GM11168 (cell line): Measurements from ENCODE around the gene NXN.
"Not testable (repeated sequence)": the region's sequence is repeated elsewhere in the genome, so short reads cannot be mapped to it uniquely, and the experiment has no call there.

Source experiments
- in situ Hi-C: fragments of 300-500 bp; cut with MboI; formaldehyde crosslinking; loops from one replicate; pipeline ENCODE4 v1.12.0; 2022; ENCODE audit warnings: low sequenced_read_pairs; ENCODE audit not compliant: unreplicated experiment

The NXN gene

DNA sequence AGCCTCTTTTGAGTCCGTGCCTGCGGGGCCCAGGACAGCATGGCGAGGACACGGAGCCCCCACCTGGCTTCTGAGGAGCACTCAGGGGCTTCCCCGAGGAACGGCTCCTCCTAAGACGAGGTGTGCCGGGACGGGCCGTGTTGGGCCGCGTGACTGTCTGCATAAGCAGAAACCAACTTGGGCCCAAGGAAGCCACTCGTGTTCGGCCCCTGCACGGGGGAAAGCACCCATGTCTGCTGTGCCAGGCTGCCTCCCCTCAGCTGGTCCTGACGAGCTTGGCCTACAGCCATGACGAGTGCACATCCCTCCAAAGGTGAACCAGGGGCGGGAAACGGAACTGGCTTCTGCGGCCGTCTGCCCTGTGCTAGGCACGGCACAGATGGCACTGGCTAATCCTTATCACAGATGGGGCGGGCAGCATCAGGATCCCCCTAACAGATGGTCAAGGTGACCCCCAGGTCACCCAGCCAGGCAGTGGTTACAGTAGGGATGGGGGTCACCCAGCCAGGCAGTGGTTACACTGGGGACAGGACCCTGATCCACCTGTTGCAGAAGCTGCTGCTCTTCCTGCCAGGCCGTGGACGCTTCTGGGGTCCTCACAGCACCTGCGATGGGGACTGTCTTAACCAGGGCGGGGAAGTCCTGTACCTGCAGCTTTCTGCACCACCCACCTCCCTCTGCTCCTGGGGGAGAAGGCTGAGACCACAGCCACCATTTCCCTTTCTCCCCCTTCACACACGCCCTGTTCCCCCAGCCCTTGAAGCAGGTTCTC lies 171.9 kb downstream of the NXN start:
- in situ Hi-C loops = no loop called here

GRCh38 chr17:806781-807522 lies 172.6 kb downstream of the NXN start:
- in situ Hi-C loops = no loop called here

GRCh38 chr17:806346-806745 lies 173.2 kb downstream of the NXN start:
- in situ Hi-C loops = no loop called here

- in situ Hi-C loops = not testable (repeated sequence)
Measured at GRCh38 chr17:805886-806285, 173.7 kb downstream of the NXN start.

GRCh38 chr17:804541-805435 lies 174.8 kb downstream of the NXN start:
- in situ Hi-C loops = no loop called here

DNA sequence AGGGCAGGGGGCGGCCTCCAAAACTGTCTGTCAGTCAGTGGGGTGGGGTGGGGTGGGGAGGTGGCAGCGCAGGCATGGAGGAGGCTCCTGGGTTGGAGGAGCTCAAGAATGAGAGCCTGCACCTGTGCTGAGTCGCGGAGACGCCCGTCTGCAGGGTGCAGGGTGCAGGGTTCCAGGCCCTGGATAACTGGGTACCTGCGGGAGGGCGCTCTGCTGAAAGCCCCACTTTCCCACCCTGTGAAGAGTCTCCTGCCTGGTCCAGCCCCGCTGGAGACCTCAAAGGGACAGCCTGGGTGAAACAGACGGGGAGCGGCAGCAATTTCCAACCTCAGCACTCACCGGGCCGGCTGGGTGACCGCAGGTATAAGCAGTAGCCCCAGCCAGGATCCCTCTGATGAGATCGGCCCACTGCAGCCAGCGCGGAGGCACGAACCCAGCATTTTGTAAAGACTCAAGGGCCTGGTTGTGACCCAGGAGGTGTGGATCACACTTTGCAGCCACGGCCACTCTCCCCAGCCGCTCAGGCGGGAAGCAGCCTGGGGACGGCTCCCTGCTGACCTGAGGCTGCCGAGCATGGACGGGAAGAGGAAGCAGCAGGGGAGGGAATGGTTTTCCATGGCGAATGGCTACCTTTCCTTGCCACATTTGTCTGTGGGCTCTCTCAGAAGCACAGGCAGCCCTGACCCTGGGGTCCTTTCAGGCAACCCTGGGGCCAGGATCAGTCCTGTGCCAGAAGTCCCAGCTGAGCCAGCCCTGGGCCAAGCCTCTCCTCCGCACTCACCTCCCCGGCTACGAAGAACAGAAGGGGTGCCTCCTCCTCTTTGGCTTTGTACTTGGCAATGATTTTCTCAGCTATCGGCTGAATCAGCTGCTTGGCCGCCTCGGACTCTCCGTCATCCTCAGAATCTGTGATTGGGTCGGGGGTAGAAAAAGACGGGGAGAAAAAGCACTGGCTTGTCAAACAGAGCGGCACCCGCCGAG lies 176.4 kb downstream of the NXN start:
- in situ Hi-C loops = no loop called here

DNA sequence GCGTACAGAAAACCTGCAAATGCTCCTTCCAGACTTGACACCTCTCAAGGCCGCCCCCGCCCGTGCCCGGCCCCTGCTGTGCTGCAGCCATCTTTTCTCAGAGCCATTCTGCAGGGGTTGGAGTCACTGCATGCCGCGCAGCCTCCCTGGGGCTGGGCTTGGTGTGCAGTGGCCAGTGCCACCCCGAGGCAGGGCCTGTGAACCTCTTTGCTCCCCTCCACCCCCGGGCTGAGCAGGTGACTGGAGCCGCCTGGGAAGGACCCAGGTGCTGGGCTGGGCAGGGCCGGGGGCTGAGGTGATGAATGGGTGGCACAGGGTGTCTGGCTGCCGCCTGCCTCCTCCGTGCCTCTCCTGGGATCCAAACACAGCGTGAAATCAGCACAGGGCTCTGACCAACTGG lies 177.1 kb downstream of the NXN start:
- in situ Hi-C loops = no loop called here

DNA sequence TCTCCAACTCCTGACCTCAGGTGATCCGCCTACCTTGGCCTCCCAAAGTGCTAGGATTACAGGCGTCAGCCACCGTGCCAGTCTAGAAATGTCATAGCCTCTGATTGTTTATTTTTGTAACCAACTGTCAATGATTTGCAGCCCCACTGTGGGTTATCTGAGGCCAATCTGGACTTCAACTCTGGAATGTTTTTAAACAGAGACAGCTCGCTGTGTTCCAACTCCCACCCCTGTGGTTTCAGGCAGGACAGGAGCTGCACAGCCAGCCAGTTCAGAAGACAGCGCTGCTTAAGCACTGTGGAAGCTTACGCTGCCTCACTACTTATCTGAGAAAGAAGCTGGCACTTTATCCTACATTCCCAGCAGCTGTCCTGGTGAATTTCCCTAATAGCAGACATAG lies 177.9 kb downstream of the NXN start:
- in situ Hi-C loops = no loop called here

- in situ Hi-C loops = no loop called here
Measured at GRCh38 chr17:800446-801242, 178.9 kb downstream of the NXN start.

DNA sequence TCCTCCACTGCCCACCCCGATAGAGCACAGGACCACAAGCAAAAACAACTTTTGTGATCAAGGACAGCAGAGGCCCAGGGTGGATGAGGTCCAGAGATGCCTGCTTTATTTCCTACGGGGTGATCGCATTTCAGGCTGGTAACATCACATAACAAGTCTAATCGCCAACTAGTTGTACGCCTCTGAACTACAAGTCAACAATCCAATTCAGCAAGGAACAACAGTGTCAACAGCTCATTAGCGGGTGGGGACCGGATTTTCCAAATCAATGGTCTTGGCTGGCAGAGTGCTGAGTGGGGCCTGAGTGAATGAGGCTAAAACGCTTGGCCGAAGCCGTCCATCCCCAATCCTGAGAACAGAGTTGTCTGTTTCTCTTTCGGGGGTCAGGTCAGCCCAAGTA lies 180.3 kb downstream of the NXN start:
- in situ Hi-C loops = loop anchor here (10.0 kb wide), 1 partner anchor 186 kb away; no protein-coding TSS in a partner anchor

DNA sequence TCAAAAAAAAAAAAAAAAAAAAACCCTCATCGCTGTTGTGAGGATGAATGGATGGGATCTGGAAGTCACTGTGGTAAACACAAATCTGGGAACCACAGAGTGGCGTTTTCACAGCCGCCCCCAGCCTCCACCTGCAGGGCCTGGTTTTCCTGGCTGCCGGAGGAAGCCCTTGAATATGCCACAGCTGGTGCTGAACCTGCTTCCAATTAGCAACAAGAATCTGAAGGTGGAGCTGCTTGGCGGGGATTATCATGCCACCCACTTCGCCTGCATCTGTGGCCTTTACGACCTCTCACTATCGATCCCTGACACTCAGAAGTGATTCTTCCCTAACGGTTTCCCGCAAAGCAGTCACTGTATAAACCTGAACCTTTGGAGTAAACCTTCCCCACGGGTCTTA lies 181.3 kb downstream of the NXN start:
- in situ Hi-C loops = loop anchor here (10.0 kb wide), 1 partner anchor 187 kb away; no protein-coding TSS in a partner anchor

DNA sequence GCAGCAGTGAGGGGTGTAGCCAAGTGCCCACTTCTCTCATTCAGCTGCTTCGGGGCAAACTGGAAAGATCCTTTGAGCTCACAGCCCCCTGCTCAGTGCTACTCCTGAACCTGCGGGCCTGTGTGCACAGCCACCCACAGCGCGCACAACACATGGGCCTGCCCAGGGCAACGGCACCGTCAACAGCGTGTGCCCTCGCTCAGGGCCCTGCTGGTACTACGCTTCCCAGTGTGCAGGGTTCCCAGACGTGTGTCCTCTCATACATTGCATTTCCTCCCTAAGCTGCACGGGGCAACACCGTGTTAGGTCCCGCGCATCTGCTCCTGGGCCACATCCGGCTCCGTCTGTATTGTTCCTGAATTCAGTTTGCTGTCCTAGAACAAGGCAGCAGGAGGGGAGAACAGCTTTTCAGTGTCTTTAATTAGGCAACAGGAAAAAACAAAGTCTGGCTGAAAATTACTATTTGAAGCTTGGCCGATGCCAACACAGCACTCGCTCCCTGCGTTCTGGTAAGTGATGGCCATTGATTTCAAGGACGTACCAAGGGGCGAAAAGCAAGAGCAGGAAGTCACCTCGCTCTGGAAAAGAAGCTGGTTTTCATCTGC lies 182.2 kb downstream of the NXN start:
- in situ Hi-C loops = loop anchor here (10.0 kb wide), 1 partner anchor 187 kb away; no protein-coding TSS in a partner anchor

- in situ Hi-C loops = loop anchor here (10.0 kb wide), 1 partner anchor 188 kb away; no protein-coding TSS in a partner anchor
Measured at GRCh38 chr17:796609-797008, 183.0 kb downstream of the NXN start.

DNA sequence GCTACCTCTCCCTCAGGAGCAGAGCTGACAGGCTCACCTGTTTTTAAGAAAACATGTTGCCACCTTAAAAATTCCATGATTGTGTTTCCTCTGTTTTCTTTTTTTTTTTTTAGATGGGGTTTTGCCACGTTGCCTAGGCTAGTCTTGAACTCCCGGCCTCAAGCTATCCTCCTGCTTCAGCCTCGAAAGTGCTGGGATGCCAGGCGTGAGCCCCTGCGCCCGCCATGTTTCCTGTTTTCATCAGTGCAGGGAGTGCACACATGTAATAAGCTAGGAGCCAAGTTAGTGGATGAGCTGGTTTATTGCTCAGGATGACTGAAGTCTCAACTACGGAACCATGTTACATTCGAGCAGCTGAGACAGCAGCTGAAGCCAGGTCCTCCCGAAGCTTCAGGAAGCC lies 183.9 kb downstream of the NXN start:
- in situ Hi-C loops = loop anchor here (10.0 kb wide), 1 partner anchor 189 kb away; no protein-coding TSS in a partner anchor

GRCh38 chr17:795276-795675 lies 184.3 kb downstream of the NXN start:
- in situ Hi-C loops = loop anchor here (10.0 kb wide), 1 partner anchor 190 kb away; no protein-coding TSS in a partner anchor

DNA sequence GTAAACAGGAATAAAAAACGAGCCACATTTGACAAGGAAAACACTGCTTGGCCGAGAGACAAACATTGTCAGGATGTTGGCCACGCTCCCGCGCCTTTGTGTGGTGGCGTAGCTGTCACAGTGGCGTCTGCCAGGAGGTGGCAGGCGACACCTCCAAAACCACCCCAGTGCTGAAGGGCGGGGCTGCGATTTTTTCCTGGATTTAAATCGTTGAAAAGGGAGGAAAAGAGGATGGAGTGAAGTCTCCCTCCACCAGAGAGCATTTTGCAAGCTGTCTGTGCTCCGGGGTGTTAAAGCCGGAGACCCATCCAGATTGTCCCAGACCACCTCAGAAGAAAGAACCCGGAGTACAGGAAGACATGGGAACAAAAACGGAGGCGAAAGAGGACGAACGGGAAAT lies 184.7 kb downstream of the NXN start:
- in situ Hi-C loops = loop anchor here (10.0 kb wide), 1 partner anchor 190 kb away; no protein-coding TSS in a partner anchor

DNA sequence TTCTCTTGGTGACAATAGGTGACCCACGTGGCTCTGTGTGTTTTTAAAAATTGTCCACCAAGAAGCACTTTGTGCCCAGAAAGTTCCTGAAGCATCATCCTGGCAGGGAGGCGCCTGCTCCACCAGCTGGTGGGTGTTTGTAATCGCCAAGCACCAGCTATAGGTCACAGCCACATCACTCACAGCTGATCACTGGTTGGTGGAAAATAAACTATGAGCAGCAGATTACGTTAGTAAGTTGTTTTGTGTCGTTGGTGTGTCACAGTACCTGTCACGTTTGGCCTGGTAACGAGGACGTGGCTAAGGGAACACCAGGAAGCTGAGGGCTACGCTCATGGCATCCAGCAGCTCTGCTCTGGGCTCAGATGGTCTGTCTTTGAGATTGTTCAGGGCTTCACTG lies 187.3 kb downstream of the NXN start:
- in situ Hi-C loops = loop anchor here (10.0 kb wide), 1 partner anchor 193 kb away; no protein-coding TSS in a partner anchor

DNA sequence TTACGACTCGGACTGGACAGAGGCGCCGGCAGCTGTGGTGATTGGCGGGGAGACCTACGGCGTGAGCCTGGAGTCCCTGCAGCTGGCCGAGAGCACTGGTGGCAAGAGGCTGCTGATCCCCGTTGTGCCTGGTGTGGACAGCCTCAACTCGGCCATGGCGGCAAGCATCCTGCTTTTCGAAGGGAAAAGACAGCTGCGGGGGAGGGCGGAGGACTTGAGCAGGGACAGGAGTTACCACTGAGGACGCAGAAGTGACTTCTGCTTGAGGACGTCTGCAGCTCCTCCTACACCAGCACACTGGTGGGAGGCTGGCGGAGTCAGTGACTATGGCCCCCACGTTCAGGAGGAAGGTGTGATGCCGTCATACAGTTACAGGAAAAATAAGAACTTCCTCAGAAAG lies 187.7 kb downstream of the NXN start:
- in situ Hi-C loops = loop anchor here (10.0 kb wide), 1 partner anchor 193 kb away; no protein-coding TSS in a partner anchor
